Measurements from ENCODE around the gene KDM8. TPM values are rescaled to one million over a fixed set of nuclear protein-coding genes. Genes with fewer than 3 reads are reported as not detected.
A peak's percentile ranks its signal among the peaks of the same experiment; 100 is the strongest.

KDM8 gene
- total and polyA plus RNA-seq, 9 of the 15 experiments (the other 6 are each of a cell fraction or from before 2014, with no cell fraction given) = 0.61 to 9.1 (median 5.4) TPM

GRCh38 chr16:27174007-27174406 is 29.3 kb upstream of the KDM8 start:
- H3K27ac ChIP-seq (ENCODE audit: extremely low read depth, low read depth, low read length) = no peak overlapping the region
- 0% methylated on average over 8 of the region's 8 CpGs for WGBS (ENCODE audit: insufficient coverage, low coverage, missing lambda C conversion rate)
- in situ Hi-C loops (cut with MboI) = loop anchor here (10.0 kb wide), 1 partner anchor 281 kb away; no protein-coding TSS in a partner anchor
- DNase-seq (ENCODE audit: extremely low read depth in 1 of 4, low spot score in 3 of 4) (no peak), ATAC-seq (no peak), FAIRE-seq (no peak)
- H3K9me3 ChIP-seq (replicated peaks; ENCODE audit: control insufficient read depth, insufficient read depth, low read depth, low read length) = no peaks in the 10 kb centered on the region
- H3K36me3 ChIP-seq (ENCODE audit: control insufficient read depth, insufficient read depth, low read length) = no peaks in the 10 kb centered on the region
- H3K4me3 ChIP-seq = no peak overlapping the region
- H2AFZ ChIP-seq (ENCODE audit: low read depth, low read length) = no peak overlapping the region
- H3K4me2 ChIP-seq (ENCODE audit: insufficient read depth, low read length) = no peak overlapping the region
- ChIA-PET POLR2A (no interaction called here), CTCF (ENCODE audit: low intra/inter-chr PET ratio) (no interaction called here)
- H3K79me2 ChIP-seq (ENCODE audit: control insufficient read depth, insufficient read depth, low read length) = no peaks in the 10 kb centered on the region
- intact Hi-C loops (cut with micrococcal nuclease) = loop anchor here (10.0 kb wide), 1 partner anchor 111 kb away; no protein-coding TSS in a partner anchor
- no TSS peak for BruUV-seq (replicated peaks)
- H4K20me1 ChIP-seq (replicated peaks; ENCODE audit: control insufficient read depth, insufficient read depth, low read length) = no peaks in the 10 kb centered on the region
- no peaks in the 10 kb centered on the region for H3K9me1 ChIP-seq (ENCODE audit: control insufficient read depth, insufficient read depth, low read length)
- peaks cover 0 to 4% of the 10 kb centered on the region in 2 experiments; a peak in 1 of 5 replicates for H3K27me3 ChIP-seq (ENCODE audit: control insufficient read depth in 2 of 2, insufficient read depth in 2 of 2, low read length in 2 of 2)
- no peak overlapping the region for H3K9ac ChIP-seq (ENCODE audit: insufficient read depth in 1 of 2, low read depth in 2 of 2, low read length in 2 of 2)
- H3K4me1 ChIP-seq (replicated peaks in 1 of 2; ENCODE audit: control insufficient read depth in 2 of 2, insufficient read depth in 2 of 2, low read length in 2 of 2) = no peaks in the 10 kb centered on the region; a peak in 1 of 5 replicates
- TF ChIP-seq, protein P1, sequence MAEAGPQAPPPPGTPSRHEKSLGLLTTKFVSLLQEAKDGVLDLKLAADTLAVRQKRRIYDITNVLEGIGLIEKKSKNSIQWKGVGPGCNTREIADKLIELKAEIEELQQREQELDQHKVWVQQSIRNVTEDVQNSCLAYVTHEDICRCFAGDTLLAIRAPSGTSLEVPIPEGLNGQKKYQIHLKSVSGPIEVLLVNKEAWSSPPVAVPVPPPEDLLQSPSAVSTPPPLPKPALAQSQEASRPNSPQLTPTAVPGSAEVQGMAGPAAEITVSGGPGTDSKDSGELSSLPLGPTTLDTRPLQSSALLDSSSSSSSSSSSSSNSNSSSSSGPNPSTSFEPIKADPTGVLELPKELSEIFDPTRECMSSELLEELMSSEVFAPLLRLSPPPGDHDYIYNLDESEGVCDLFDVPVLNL (CRISPR knock-in tag; IDR thresholded peaks at IDR 0.05; ENCODE audit: low read depth) = no peak
- TF ChIP-seq ZZZ3 (IDR thresholded peaks at IDR 0.05) = no peak
- TF ChIP-seq SMC3 (conservative IDR thresholded peaks at IDR 0.05; ENCODE audit: insufficient read depth, low read depth, low read length) = no peak
- 0 out of 2 replicates have a peak, but pooled peaks have one; percentile 45 for TF ChIP-seq ZNF589 (CRISPR knock-in tag; IDR thresholded peaks at IDR 0.05; ENCODE audit: low read depth)
- TF ChIP-seq, protein P2, sequence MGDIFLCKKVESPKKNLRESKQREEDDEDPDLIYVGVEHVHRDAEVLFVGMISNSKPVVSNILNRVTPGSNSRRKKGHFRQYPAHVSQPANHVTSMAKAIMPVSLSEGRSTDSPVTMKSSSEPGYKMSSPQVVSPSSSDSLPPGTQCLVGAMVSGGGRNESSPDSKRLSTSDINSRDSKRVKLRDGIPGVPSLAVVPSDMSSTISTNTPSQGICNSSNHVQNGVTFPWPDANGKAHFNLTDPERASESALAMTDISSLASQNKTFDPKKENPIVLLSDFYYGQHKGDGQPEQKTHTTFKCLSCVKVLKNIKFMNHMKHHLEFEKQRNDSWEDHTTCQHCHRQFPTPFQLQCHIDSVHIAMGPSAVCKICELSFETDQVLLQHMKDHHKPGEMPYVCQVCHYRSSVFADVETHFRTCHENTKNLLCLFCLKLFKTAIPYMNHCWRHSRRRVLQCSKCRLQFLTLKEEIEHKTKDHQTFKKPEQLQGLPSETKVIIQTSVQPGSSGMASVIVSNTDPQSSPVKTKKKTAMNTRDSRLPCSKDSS (IDR thresholded peaks at IDR 0.05; ENCODE audit: low read depth, partially characterized antibody) = no peak
- no peak for TF ChIP-seq HNRNPK (IDR thresholded peaks at IDR 0.05; ENCODE audit: low read depth, low read length, poor library complexity, severe bottlenecking)
- no peak for TF ChIP-seq SIRT6 (IDR thresholded peaks at IDR 0.05; ENCODE audit: low read depth, low read length)
- no peak for TF ChIP-seq SAP30 (IDR thresholded peaks at IDR 0.05; ENCODE audit: borderline replicate concordance, insufficient read depth, low read depth, low read length, poor library complexity, severe bottlenecking)
- no peak for TF ChIP-seq C11orf30 (IDR thresholded peaks at IDR 0.05; ENCODE audit: low read depth)
- TF ChIP-seq ZFP30 (CRISPR knock-in tag; IDR thresholded peaks at IDR 0.05; ENCODE audit: borderline replicate concordance) = no peak
- TF ChIP-seq ZNF444 (CRISPR knock-in tag; IDR thresholded peaks at IDR 0.05) = no peak
- TF ChIP-seq, protein P3, sequence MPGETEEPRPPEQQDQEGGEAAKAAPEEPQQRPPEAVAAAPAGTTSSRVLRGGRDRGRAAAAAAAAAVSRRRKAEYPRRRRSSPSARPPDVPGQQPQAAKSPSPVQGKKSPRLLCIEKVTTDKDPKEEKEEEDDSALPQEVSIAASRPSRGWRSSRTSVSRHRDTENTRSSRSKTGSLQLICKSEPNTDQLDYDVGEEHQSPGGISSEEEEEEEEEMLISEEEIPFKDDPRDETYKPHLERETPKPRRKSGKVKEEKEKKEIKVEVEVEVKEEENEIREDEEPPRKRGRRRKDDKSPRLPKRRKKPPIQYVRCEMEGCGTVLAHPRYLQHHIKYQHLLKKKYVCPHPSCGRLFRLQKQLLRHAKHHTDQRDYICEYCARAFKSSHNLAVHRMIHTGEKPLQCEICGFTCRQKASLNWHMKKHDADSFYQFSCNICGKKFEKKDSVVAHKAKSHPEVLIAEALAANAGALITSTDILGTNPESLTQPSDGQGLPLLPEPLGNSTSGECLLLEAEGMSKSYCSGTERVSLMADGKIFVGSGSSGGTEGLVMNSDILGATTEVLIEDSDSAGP (CRISPR knock-in tag; IDR thresholded peaks at IDR 0.05) = no peak
- TF ChIP-seq NCOR1 (IDR thresholded peaks at IDR 0.05) = no peak
- TF ChIP-seq NR1H2 (CRISPR knock-in tag; IDR thresholded peaks at IDR 0.05) = no peak
- no peak for TF ChIP-seq ZBTB7A (IDR thresholded peaks at IDR 0.05; ENCODE audit: borderline replicate concordance, control insufficient read depth, low read depth, low read length)
- TF ChIP-seq ZNF134 (CRISPR knock-in tag; conservative IDR thresholded peaks at IDR 0.05) = no peak
- no peak for TF ChIP-seq ATF7 (IDR thresholded peaks at IDR 0.05)

All from K562 (cell line).